Endothelial cell of umbilical vein (primary cell): Measurements from ENCODE around the gene TXNL4B.

ENCODE experiments used
- CTCF ChIP-seq, 2 donors: IDR thresholded peaks; 1 replicate in 1 of 2; 2 replicates in 1 of 2; pipeline ENCODE4 v1.5.1; 2011; ENCODE audit warnings: low read length in 2 of 2, mild to moderate bottlenecking in 2 of 2, moderate library complexity in 2 of 2, control low read depth in 1 of 2, inconsistent platforms in 1 of 2, low read depth in 1 of 2; ENCODE audit not compliant: insufficient read depth in 1 of 2; ENCODE audit errors: extremely low read depth in 1 of 2
- EZH2 ChIP-seq: IDR thresholded peaks from 2 replicates; pipeline ENCODE4 v1.6.1; 2012; ENCODE audit warnings: borderline replicate concordance, low read depth, mild to moderate bottlenecking, moderate library complexity, low read length, inconsistent platforms; ENCODE audit not compliant: severe bottlenecking

GRCh38 chr16:72072514-72073342 is 20.7 kb downstream of the TXNL4B start:
- TF ChIP-seq CTCF (IDR thresholded peaks at IDR 0.05; ENCODE audit: extremely low read depth in 1 of 2, insufficient read depth in 1 of 2, low read depth in 1 of 2, low read length in 2 of 2) (no peak), EZH2 (no peak)
